HG03565 (cell line): ENCODE results near the gene AEBP2.

Experiments used
- ATAC-seq: cut with Tn5 transposase; IDR thresholded peaks from one replicate; pipeline ENCODE4 v1.9.1; 2021; ENCODE audit warnings: mild to moderate bottlenecking, moderate library complexity; ENCODE audit not compliant: unreplicated experiment

AEBP2 gene

GRCh38 chr12:19496219-19496878 lies 57.1 kb downstream of the AEBP2 start:
- no peak for ATAC-seq

GRCh38 chr12:19498099-19498498 lies 58.8 kb downstream of the AEBP2 start:
- no peak for ATAC-seq

- ATAC-seq = no peak
Measured at GRCh38 chr12:19499030-19499429, 59.7 kb downstream of the AEBP2 start.

- ATAC-seq = no peak
Measured at GRCh38 chr12:19506497-19506896, 67.2 kb downstream of the AEBP2 start.

GRCh38 chr12:19507823-19508222 lies 68.5 kb downstream of the AEBP2 start:
- no peak for ATAC-seq

GRCh38 chr12:19510461-19510860 lies 71.2 kb downstream of the AEBP2 start:
- no peak for ATAC-seq

GRCh38 chr12:19515179-19515578 lies 75.9 kb downstream of the AEBP2 start:
- ATAC-seq = no peak

- no peak for ATAC-seq
Measured at GRCh38 chr12:19517583-19517982, 78.3 kb downstream of the AEBP2 start.

GRCh38 chr12:19518209-19518608 lies 78.9 kb downstream of the AEBP2 start:
- no peak for ATAC-seq

- no peak for ATAC-seq
Measured at GRCh38 chr12:19520646-19521415, 81.5 kb downstream of the AEBP2 start.

- ATAC-seq = no peak
Measured at GRCh38 chr12:19525274-19525673, 86.0 kb downstream of the AEBP2 start.

- no peak for ATAC-seq
Measured at GRCh38 chr12:19527866-19528265, 88.6 kb downstream of the AEBP2 start.

GRCh38 chr12:19528750-19529149 lies 89.5 kb downstream of the AEBP2 start:
- ATAC-seq = no peak

- ATAC-seq = no peak
Measured at GRCh38 chr12:19529951-19530636, 90.8 kb downstream of the AEBP2 start.

- ATAC-seq = no peak
Measured at GRCh38 chr12:19530637-19531023, 91.3 kb downstream of the AEBP2 start.

GRCh38 chr12:19533567-19533966 lies 94.3 kb downstream of the AEBP2 start:
- ATAC-seq = no peak

- ATAC-seq = no peak
Measured at GRCh38 chr12:19539071-19539470, 99.8 kb downstream of the AEBP2 start.

- no peak for ATAC-seq
Measured at GRCh38 chr12:19539836-19540235, 100.5 kb downstream of the AEBP2 start.

- ATAC-seq = no peak
Measured at GRCh38 chr12:19542606-19543005, 103.3 kb downstream of the AEBP2 start.

- no peak for ATAC-seq
Measured at GRCh38 chr12:19544353-19544752, 105.1 kb downstream of the AEBP2 start.

GRCh38 chr12:19545301-19545700 lies 106.0 kb downstream of the AEBP2 start:
- no peak for ATAC-seq

- no peak for ATAC-seq
Measured at GRCh38 chr12:19546027-19546426, 106.7 kb downstream of the AEBP2 start.
